ENCODE results near the gene TNFRSF11A. TPM values are rescaled to one million over a fixed set of nuclear protein-coding genes. Genes with fewer than 3 reads are reported as not detected.

TNFRSF11A gene
- total RNA-seq, 1 donor, result under 0.01 TPM

- no peak for TF ChIP-seq CTCF (IDR thresholded peaks at IDR 0.05; ENCODE audit: extremely low read depth, low read depth, low read length)
- Histone ChIP-seq H3K36me3 (ENCODE audit: insufficient read depth, low read length) (no peaks in the 10 kb centered on the region), H3K4me3 (ENCODE audit: insufficient read depth, low read length) (no peak overlapping the region), H3K79me2 (ENCODE audit: insufficient read depth, low read length) (no peaks in the 10 kb centered on the region), H4K20me1 (ENCODE audit: insufficient read depth, low read length) (no peaks in the 10 kb centered on the region), H3K4me1 (ENCODE audit: insufficient read depth, low read length) (peaks cover 40% of the 10 kb centered on the region), H3K9me3 (ENCODE audit: low read depth, low read length) (no peaks in the 10 kb centered on the region), H2AFZ (ENCODE audit: low read length) (no peak overlapping the region), H3K27ac (ENCODE audit: low read depth, low read length) (no peak overlapping the region), H3K4me2 (ENCODE audit: insufficient read depth, low read length) (no peak overlapping the region), H3K27me3 (ENCODE audit: insufficient read depth, low read length) (peaks cover 50% of the 10 kb centered on the region)
- DNase-seq (ENCODE audit: insufficient read length, low spot score, missing footprints), result no peak
These were observed 2.9 kb downstream of the TNFRSF11A start for GRCh38 chr18:62327977-62328376.

- Histone ChIP-seq H3K9me3 (ENCODE audit: low read depth, low read length) (no peaks in the 10 kb centered on the region), H3K36me3 (ENCODE audit: insufficient read depth, low read length) (no peaks in the 10 kb centered on the region), H3K27ac (ENCODE audit: low read depth, low read length) (peak overlapping the region; percentile 21), H2AFZ (ENCODE audit: low read length) (no peak overlapping the region), H3K4me1 (ENCODE audit: insufficient read depth, low read length) (peaks cover 40% of the 10 kb centered on the region), H3K4me2 (ENCODE audit: insufficient read depth, low read length) (peak overlapping the region; percentile 35), H3K4me3 (ENCODE audit: insufficient read depth, low read length) (no peak overlapping the region), H3K79me2 (ENCODE audit: insufficient read depth, low read length) (no peaks in the 10 kb centered on the region), H3K27me3 (ENCODE audit: insufficient read depth, low read length) (peaks cover 42% of the 10 kb centered on the region), H4K20me1 (ENCODE audit: insufficient read depth, low read length) (no peaks in the 10 kb centered on the region)
- no peak for DNase-seq (ENCODE audit: insufficient read length, low spot score, missing footprints)
- TF ChIP-seq CTCF (IDR thresholded peaks at IDR 0.05; ENCODE audit: extremely low read depth, low read depth, low read length), result no peak
These were observed 3.7 kb downstream of the TNFRSF11A start for GRCh38 chr18:62328586-62329525.

GRCh38 chr18:62329691-62330454 lies 4.8 kb downstream of the TNFRSF11A start:
- Histone ChIP-seq H4K20me1 (ENCODE audit: insufficient read depth, low read length) (no peaks in the 10 kb centered on the region), H3K9me3 (ENCODE audit: low read depth, low read length) (no peaks in the 10 kb centered on the region), H3K4me3 (ENCODE audit: insufficient read depth, low read length) (no peak overlapping the region), H3K36me3 (ENCODE audit: insufficient read depth, low read length) (no peaks in the 10 kb centered on the region), H3K27ac (ENCODE audit: low read depth, low read length) (peak overlapping the region; percentile 45), H3K79me2 (ENCODE audit: insufficient read depth, low read length) (no peaks in the 10 kb centered on the region), H3K4me2 (ENCODE audit: insufficient read depth, low read length) (peak overlapping the region; percentile 35), H3K27me3 (ENCODE audit: insufficient read depth, low read length) (peaks cover 31% of the 10 kb centered on the region), H3K4me1 (ENCODE audit: insufficient read depth, low read length) (peaks cover 47% of the 10 kb centered on the region), H2AFZ (ENCODE audit: low read length) (peak overlapping the region; percentile 38)
- TF ChIP-seq CTCF (IDR thresholded peaks at IDR 0.05; ENCODE audit: extremely low read depth, low read depth, low read length), result no peak
- DNase-seq (ENCODE audit: insufficient read length, low spot score, missing footprints), result peak; percentile 89

- Histone ChIP-seq H3K27ac (ENCODE audit: low read depth, low read length) (no peak overlapping the region), H3K4me2 (ENCODE audit: insufficient read depth, low read length) (no peak overlapping the region), H2AFZ (ENCODE audit: low read length) (no peak overlapping the region), H4K20me1 (ENCODE audit: insufficient read depth, low read length) (no peaks in the 10 kb centered on the region), H3K9me3 (ENCODE audit: low read depth, low read length) (no peaks in the 10 kb centered on the region), H3K4me3 (ENCODE audit: insufficient read depth, low read length) (no peak overlapping the region), H3K27me3 (ENCODE audit: insufficient read depth, low read length) (peaks cover 26% of the 10 kb centered on the region), H3K79me2 (ENCODE audit: insufficient read depth, low read length) (no peaks in the 10 kb centered on the region), H3K36me3 (ENCODE audit: insufficient read depth, low read length) (no peaks in the 10 kb centered on the region), H3K4me1 (ENCODE audit: insufficient read depth, low read length) (peaks cover 48% of the 10 kb centered on the region)
- no peak for DNase-seq (ENCODE audit: insufficient read length, low spot score, missing footprints)
- no peak for TF ChIP-seq CTCF (IDR thresholded peaks at IDR 0.05; ENCODE audit: extremely low read depth, low read depth, low read length)
These were observed 5.5 kb downstream of the TNFRSF11A start for GRCh38 chr18:62330650-62331049.

All from osteoblast (primary cell).